ENCODE measurements around the gene MAPK13.

- TF ChIP-seq CTCF (conservative IDR thresholded peaks at IDR 0.05) (no peak), EZH2 (IDR thresholded peaks at IDR 0.05; ENCODE audit: low read depth) (no peak)
These were observed 48.2 kb downstream of the MAPK13 start for GRCh38 chr6:36178544-36178943.

Data from PC-9 (cell line).